ENCODE results near the gene STARD9. TPM values are rescaled to one million over a fixed set of nuclear protein-coding genes. Genes with fewer than 3 reads are reported as not detected.

STARD9 gene
- total and polyA plus RNA-seq, 9 of the 15 experiments (the other 6 are each of a cell fraction or from before 2014, with no cell fraction given) = 0.45 to 6.0 (median 3.6) TPM

DNA sequence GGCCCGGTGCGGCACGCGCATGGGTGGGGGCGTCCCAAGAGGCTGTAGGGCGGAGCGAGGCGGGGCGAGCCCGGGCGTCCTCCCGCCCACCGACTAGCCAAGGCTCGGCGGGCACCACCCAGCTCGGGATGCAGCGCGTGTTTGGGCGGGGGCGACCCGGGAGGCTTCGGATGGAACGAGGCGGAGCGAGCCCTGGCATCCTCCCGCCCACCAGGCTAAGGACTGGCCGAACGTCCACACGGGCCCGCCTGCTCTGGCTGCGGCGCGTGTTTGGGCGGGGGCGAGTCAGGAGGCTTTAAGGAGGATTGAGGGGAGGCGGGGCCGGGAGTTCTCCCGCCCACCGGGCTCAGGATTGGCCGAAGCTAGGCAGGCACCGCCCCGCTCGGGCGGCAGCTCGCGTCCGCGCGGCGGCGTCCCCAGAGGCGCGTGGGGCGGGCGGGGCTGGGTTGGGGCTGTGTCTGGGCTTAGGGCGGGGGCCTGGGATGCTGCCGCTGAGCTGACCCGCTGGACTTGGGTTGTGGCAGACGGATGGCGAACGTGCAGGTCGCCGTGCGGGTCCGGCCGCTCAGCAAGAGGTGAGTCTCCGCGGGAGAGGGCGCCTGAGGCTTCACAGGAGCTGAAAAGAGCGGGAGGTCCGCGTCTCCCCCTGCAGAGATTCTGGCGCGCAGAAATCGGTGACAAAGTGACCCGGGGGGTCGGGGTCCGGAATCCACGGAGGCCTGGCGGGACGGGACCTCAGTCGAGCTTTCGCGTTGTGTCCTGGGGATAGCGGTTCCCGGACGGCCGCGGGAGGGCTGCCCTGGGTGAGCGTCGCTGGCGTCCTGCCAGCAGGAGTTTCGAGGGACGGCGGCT is at the start of gene STARD9 (continued):
- TF ChIP-seq, protein P1, sequence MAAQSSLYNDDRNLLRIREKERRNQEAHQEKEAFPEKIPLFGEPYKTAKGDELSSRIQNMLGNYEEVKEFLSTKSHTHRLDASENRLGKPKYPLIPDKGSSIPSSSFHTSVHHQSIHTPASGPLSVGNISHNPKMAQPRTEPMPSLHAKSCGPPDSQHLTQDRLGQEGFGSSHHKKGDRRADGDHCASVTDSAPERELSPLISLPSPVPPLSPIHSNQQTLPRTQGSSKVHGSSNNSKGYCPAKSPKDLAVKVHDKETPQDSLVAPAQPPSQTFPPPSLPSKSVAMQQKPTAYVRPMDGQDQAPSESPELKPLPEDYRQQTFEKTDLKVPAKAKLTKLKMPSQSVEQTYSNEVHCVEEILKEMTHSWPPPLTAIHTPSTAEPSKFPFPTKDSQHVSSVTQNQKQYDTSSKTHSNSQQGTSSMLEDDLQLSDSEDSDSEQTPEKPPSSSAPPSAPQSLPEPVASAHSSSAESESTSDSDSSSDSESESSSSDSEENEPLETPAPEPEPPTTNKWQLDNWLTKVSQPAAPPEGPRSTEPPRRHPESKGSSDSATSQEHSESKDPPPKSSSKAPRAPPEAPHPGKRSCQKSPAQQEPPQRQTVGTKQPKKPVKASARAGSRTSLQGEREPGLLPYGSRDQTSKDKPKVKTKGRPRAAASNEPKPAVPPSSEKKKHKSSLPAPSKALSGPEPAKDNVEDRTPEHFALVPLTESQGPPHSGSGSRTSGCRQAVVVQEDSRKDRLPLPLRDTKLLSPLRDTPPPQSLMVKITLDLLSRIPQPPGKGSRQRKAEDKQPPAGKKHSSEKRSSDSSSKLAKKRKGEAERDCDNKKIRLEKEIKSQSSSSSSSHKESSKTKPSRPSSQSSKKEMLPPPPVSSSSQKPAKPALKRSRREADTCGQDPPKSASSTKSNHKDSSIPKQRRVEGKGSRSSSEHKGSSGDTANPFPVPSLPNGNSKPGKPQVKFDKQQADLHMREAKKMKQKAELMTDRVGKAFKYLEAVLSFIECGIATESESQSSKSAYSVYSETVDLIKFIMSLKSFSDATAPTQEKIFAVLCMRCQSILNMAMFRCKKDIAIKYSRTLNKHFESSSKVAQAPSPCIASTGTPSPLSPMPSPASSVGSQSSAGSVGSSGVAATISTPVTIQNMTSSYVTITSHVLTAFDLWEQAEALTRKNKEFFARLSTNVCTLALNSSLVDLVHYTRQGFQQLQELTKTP (IDR thresholded peaks at IDR 0.05; ENCODE audit: low read depth in 1 of 2, partially characterized antibody in 2 of 2) = no peak
- TF ChIP-seq, protein P2, sequence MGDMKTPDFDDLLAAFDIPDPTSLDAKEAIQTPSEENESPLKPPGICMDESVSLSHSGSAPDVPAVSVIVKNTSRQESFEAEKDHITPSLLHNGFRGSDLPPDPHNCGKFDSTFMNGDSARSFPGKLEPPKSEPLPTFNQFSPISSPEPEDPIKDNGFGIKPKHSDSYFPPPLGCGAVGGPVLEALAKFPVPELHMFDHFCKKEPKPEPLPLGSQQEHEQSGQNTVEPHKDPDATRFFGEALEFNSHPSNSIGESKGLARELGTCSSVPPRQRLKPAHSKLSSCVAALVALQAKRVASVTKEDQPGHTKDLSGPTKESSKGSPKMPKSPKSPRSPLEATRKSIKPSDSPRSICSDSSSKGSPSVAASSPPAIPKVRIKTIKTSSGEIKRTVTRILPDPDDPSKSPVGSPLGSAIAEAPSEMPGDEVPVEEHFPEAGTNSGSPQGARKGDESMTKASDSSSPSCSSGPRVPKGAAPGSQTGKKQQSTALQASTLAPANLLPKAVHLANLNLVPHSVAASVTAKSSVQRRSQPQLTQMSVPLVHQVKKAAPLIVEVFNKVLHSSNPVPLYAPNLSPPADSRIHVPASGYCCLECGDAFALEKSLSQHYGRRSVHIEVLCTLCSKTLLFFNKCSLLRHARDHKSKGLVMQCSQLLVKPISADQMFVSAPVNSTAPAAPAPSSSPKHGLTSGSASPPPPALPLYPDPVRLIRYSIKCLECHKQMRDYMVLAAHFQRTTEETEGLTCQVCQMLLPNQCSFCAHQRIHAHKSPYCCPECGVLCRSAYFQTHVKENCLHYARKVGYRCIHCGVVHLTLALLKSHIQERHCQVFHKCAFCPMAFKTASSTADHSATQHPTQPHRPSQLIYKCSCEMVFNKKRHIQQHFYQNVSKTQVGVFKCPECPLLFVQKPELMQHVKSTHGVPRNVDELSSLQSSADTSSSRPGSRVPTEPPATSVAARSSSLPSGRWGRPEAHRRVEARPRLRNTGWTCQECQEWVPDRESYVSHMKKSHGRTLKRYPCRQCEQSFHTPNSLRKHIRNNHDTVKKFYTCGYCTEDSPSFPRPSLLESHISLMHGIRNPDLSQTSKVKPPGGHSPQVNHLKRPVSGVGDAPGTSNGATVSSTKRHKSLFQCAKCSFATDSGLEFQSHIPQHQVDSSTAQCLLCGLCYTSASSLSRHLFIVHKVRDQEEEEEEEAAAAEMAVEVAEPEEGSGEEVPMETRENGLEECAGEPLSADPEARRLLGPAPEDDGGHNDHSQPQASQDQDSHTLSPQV (IDR thresholded peaks at IDR 0.05) = peak; percentile 89; the same call in 1 of the 2 replicates
- TF ChIP-seq FOXP1 (CRISPR knock-in tag; IDR thresholded peaks at IDR 0.05) (peak; percentile 98; the same call in 1 of the 2 replicates), KAT2B (IDR thresholded peaks at IDR 0.05; ENCODE audit: low read depth, low read length) (no peak), DPF2 (IDR thresholded peaks at IDR 0.05) (no peak), ARHGAP35 (IDR thresholded peaks at IDR 0.05; ENCODE audit: partially characterized antibody) (no peak), XRCC5 (IDR thresholded peaks at IDR 0.05; ENCODE audit: low read depth, low read length) (no peak), COPS2 (conservative IDR thresholded peaks at IDR 0.05) (no peak), NR1H2 (CRISPR knock-in tag; IDR thresholded peaks at IDR 0.05) (no peak), MYBL2 (IDR thresholded peaks at IDR 0.05; ENCODE audit: low read depth) (no peak), MYBL2 (CRISPR knock-in tag; IDR thresholded peaks at IDR 0.05; ENCODE audit: borderline replicate concordance) (no peak), NCOA2 (IDR thresholded peaks at IDR 0.05; ENCODE audit: partially characterized antibody in 2 of 2) (no peak)
- TF ChIP-seq, protein P3, sequence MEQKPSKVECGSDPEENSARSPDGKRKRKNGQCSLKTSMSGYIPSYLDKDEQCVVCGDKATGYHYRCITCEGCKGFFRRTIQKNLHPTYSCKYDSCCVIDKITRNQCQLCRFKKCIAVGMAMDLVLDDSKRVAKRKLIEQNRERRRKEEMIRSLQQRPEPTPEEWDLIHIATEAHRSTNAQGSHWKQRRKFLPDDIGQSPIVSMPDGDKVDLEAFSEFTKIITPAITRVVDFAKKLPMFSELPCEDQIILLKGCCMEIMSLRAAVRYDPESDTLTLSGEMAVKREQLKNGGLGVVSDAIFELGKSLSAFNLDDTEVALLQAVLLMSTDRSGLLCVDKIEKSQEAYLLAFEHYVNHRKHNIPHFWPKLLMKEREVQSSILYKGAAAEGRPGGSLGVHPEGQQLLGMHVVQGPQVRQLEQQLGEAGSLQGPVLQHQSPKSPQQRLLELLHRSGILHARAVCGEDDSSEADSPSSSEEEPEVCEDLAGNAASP (IDR thresholded peaks at IDR 0.05) = no peak
